Sigmoid colon (tissue), 7 donors: ENCODE data around the gene GP1BA. TPM values are rescaled to one million over a fixed set of nuclear protein-coding genes. Genes with fewer than 3 reads are reported as not detected.

ENCODE experiments used
- DNase-seq: peaks from one replicate; pipeline ENCODE4 v3.0.0-alpha.2; 2019
- H3K27ac ChIP-seq, 4 donors: fragments of 200-600 bp; sonication (generic); one replicate each; pipeline ENCODE4 v1.5.1; 2016 to 2019; ENCODE audit warnings: mild to moderate bottlenecking in 1 of 4
- H3K27me3 ChIP-seq, 3 donors: fragments of 200-600 bp; sonication (generic); one replicate each; pipeline ENCODE4 v1.5.1; 2019; ENCODE audit warnings: mild to moderate bottlenecking in 1 of 3
- H3K36me3 ChIP-seq, 4 donors: fragments of 200-600 bp; sonication (generic); one replicate each; pipeline ENCODE4 v1.5.1; 2016 to 2019
- H3K4me1 ChIP-seq, 4 donors: fragments of 200-600 bp; sonication (generic); one replicate each; pipeline ENCODE4 v1.5.1; 2017 to 2019
- H3K4me3 ChIP-seq, 4 donors: fragments of 200-600 bp; sonication (generic); one replicate each; pipeline ENCODE4 v1.5.1; 2017 to 2019; ENCODE audit warnings: mild to moderate bottlenecking in 2 of 4, moderate library complexity in 1 of 4
- H3K9me3 ChIP-seq, 4 donors: fragments of 200-600 bp in 3 of 4; sonication (generic) in 3 of 4; one replicate each; pipeline versions ENCODE4 v1.5.1 to v1.6.1; 2013 to 2019
- CTCF ChIP-seq, 4 experiments: fragments of 450-650 bp in 3 of 4; fragments of 200-600 bp in 1 of 4; IDR thresholded peaks; one replicate each; pipeline ENCODE4 v1.5.1; 2016 to 2019; ENCODE audit warnings: antibody characterized with exemption in 4 of 4, mild to moderate bottlenecking in 3 of 4, moderate library complexity in 2 of 4
- EP300 ChIP-seq, 4 donors: sonication (generic); formaldehyde crosslinking; IDR thresholded peaks; one replicate each; pipeline ENCODE4 v1.6.1; 2017; ENCODE audit warnings: antibody characterized with exemption in 4 of 4
- POLR2A ChIP-seq, 2 donors: fragments of 450-650 bp; IDR thresholded peaks; one replicate each; pipeline ENCODE4 v1.6.1; 2016; ENCODE audit warnings: antibody characterized with exemption in 2 of 2, mild to moderate bottlenecking in 2 of 2, moderate library complexity in 2 of 2
- POLR2AphosphoS5 ChIP-seq, 4 donors: sonication (generic); formaldehyde crosslinking; IDR thresholded peaks; one replicate each; pipeline ENCODE4 v1.6.1; 2017; ENCODE audit warnings: antibody characterized with exemption in 4 of 4
- WGBS, 2 donors: extraction: QIAGEN DNeasy Blood & Tissue Kit; methylation state at CpG; one replicate each; pipeline ENCODE4 v1.1.7; 2013; 5-methylcytosine and 5-hydroxymethylcytosine counted together
- intact Hi-C: fragments of 100-400 bp; cut with DNase I; formaldehyde crosslinking; loops from one replicate; pipeline ENCODE4 v1.15.1; 2023
- polyA plus RNA-seq, 3 donors: library from polyadenylated mRNA; stranded (reverse); fragments of 200-250 nt; gene quantifications; one replicate each; pipeline ENCODE4 v1.2.3, GENCODE V29; 2013
- total RNA-seq, 4 donors: library from RNA; depleted of rRNA; stranded (reverse); fragments of >200 nt; gene quantifications; one replicate each; pipeline ENCODE4 v1.1.0, GENCODE V29; 2016
- donor health status: healthy with polysubstance abuse.
- donor health status: Bipolar disorder and iron deficiency.
- donor health status: healthy.

GP1BA gene
- total and polyA plus RNA-seq, 7 donors, result 1.1 TPM; not detected in 6

GRCh38 chr17:4895121-4895520 lies 37.0 kb upstream of the GP1BA start:
- Histone ChIP-seq H3K36me3 (peaks cover 50 to 72% (median 68%) of the 10 kb centered on the region in 4 donors), H3K4me1 (peaks cover 0 to 17% (median 13%) of the 10 kb centered on the region in 4 donors), H3K9me3 (no peaks in the 10 kb centered on the region), H3K27me3 (peaks cover 12 to 31% (median 17%) of the 10 kb centered on the region in 3 donors), H3K4me3 (no peak overlapping the region), H3K27ac (no peak overlapping the region)
- WGBS, 2 donors, result 94 to 95% methylated on average over 13 of the region's 13 CpGs
- DNase-seq, result no peak
- intact Hi-C loops, result no loop called here
- TF ChIP-seq CTCF (IDR thresholded peaks at IDR 0.05) (no peak), POLR2A (IDR thresholded peaks at IDR 0.05) (no peak), EP300 (IDR thresholded peaks at IDR 0.05) (no peak), POLR2AphosphoS5 (IDR thresholded peaks at IDR 0.05) (no peak)

GRCh38 chr17:4895657-4896331 lies 36.3 kb upstream of the GP1BA start:
- WGBS, 2 donors, result 79 to 84% methylated on average over 27 of the region's 27 CpGs
- peaks cover 18 to 38% (median 24%) of the 10 kb centered on the region in 3 donors for H3K27me3 ChIP-seq
- peaks cover 0 to 24% (median 18%) of the 10 kb centered on the region in 4 donors for H3K4me1 ChIP-seq
- H3K4me3 ChIP-seq, result no peak overlapping the region
- H3K27ac ChIP-seq, result no peak overlapping the region
- TF ChIP-seq POLR2A (IDR thresholded peaks at IDR 0.05) (no peak), CTCF (IDR thresholded peaks at IDR 0.05) (no peak), EP300 (IDR thresholded peaks at IDR 0.05) (no peak), POLR2AphosphoS5 (IDR thresholded peaks at IDR 0.05) (no peak)
- H3K9me3 ChIP-seq, result no peaks in the 10 kb centered on the region
- intact Hi-C loops, result no loop called here
- H3K36me3 ChIP-seq, result peaks cover 44 to 66% (median 61%) of the 10 kb centered on the region in 4 donors
- DNase-seq, result no peak

GRCh38 chr17:4896332-4897197 lies 35.5 kb upstream of the GP1BA start:
- H3K27me3 ChIP-seq, result peaks cover 26 to 46% (median 29%) of the 10 kb centered on the region in 3 donors
- H3K9me3 ChIP-seq, result no peaks in the 10 kb centered on the region
- TF ChIP-seq POLR2AphosphoS5 (IDR thresholded peaks at IDR 0.05) (no peak), CTCF (IDR thresholded peaks at IDR 0.05) (no peak), EP300 (IDR thresholded peaks at IDR 0.05) (no peak), POLR2A (IDR thresholded peaks at IDR 0.05) (no peak)
- no peak for DNase-seq
- no peak overlapping the region for H3K4me3 ChIP-seq
- intact Hi-C loops, result no loop called here
- peaks cover 43 to 58% (median 53%) of the 10 kb centered on the region in 4 donors for H3K36me3 ChIP-seq
- WGBS, 2 donors, result 91 to 93% methylated on average over 27 of the region's 27 CpGs
- H3K4me1 ChIP-seq, result peaks cover 0 to 32% (median 19%) of the 10 kb centered on the region in 4 donors
- no peak overlapping the region for H3K27ac ChIP-seq

- no peaks in the 10 kb centered on the region for H3K9me3 ChIP-seq
- no peak overlapping the region for H3K27ac ChIP-seq
- H3K4me3 ChIP-seq, result no peak overlapping the region
- intact Hi-C loops, result no loop called here
- DNase-seq, result no peak
- 73 to 86% methylated on average over 10 of the region's 10 CpGs for WGBS, 2 donors
- H3K4me1 ChIP-seq, result peaks cover 0 to 34% (median 19%) of the 10 kb centered on the region in 4 donors
- H3K27me3 ChIP-seq, result peaks cover 28 to 51% (median 29%) of the 10 kb centered on the region in 3 donors
- H3K36me3 ChIP-seq, result peaks cover 38 to 51% (median 47%) of the 10 kb centered on the region in 4 donors
- no peak for TF ChIP-seq POLR2AphosphoS5 (IDR thresholded peaks at IDR 0.05)
- TF ChIP-seq CTCF (IDR thresholded peaks at IDR 0.05), result no peak
- TF ChIP-seq POLR2A (IDR thresholded peaks at IDR 0.05), result no peak
- no peak for TF ChIP-seq EP300 (IDR thresholded peaks at IDR 0.05)
Measured at GRCh38 chr17:4897198-4897687, 34.8 kb upstream of the GP1BA start.
